ENCODE data around the gene DCST1. TPM values are rescaled to one million over a fixed set of nuclear protein-coding genes. Genes with fewer than 3 reads are reported as not detected.

DCST1 gene
- total RNA-seq, 1 donor from 2014 or later: not detected

DNA sequence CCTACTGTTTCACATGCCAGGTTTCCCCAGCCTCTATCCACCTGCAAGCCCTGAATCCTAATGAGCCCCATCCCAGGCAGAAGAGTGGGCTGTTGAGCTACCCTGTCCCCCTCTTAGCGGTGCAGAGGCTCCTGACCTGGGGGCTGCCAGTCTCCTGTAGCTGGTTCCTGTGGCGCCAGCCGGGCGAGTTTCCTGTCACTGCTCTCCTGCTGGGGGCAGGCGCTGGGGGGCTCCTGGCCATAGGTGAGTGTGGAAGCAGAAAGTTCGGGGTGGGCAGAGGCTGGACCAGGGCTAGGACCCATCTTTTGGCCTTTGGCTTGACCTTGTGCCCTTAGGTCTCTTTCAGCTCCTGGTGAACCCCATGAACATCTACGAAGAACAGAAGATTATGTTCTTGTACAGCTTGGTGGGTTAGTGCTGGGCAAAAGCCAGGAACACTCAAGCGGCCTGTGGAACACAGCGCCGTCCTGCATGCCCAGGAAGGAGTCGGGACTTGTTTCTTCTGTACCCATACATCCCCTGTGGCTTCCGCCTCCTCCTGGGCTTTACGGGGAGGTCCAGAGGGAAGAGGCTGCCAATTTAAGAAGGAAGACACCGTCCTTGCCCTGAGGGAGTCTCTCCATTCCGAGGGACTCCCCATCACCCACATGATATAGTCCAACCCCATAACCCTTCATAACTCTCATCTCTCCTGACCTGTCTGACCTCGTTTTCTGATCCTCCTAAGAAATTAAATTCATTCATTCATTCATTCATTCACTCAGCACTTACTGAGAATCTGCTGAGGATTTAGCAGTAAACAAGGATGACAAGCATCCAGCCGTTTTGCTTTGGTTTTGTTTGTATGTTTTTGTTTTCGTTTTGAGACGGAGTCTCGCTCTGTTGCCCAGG lies 939 bp downstream of the DCST1 start:
- H3K4me1 Mint-ChIP-seq: no peaks in the 10 kb centered on the region
- no peaks in the 10 kb centered on the region for H3K9me3 Mint-ChIP-seq
- H3K27ac Mint-ChIP-seq (ENCODE audit: unreplicated experiment): peak overlapping the region; percentile 36
- no peak for DNase-seq (ENCODE audit: low read depth, low spot score)
- TF ChIP-seq, protein P1, sequence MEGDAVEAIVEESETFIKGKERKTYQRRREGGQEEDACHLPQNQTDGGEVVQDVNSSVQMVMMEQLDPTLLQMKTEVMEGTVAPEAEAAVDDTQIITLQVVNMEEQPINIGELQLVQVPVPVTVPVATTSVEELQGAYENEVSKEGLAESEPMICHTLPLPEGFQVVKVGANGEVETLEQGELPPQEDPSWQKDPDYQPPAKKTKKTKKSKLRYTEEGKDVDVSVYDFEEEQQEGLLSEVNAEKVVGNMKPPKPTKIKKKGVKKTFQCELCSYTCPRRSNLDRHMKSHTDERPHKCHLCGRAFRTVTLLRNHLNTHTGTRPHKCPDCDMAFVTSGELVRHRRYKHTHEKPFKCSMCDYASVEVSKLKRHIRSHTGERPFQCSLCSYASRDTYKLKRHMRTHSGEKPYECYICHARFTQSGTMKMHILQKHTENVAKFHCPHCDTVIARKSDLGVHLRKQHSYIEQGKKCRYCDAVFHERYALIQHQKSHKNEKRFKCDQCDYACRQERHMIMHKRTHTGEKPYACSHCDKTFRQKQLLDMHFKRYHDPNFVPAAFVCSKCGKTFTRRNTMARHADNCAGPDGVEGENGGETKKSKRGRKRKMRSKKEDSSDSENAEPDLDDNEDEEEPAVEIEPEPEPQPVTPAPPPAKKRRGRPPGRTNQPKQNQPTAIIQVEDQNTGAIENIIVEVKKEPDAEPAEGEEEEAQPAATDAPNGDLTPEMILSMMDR (conservative IDR thresholded peaks at IDR 0.05): no peak
- H3K4me3 Mint-ChIP-seq: no peak overlapping the region
- no peaks in the 10 kb centered on the region for H3K27me3 Mint-ChIP-seq (ENCODE audit: low read depth)
- no peaks in the 10 kb centered on the region for H3K36me3 Mint-ChIP-seq (ENCODE audit: low read depth)

DNA sequence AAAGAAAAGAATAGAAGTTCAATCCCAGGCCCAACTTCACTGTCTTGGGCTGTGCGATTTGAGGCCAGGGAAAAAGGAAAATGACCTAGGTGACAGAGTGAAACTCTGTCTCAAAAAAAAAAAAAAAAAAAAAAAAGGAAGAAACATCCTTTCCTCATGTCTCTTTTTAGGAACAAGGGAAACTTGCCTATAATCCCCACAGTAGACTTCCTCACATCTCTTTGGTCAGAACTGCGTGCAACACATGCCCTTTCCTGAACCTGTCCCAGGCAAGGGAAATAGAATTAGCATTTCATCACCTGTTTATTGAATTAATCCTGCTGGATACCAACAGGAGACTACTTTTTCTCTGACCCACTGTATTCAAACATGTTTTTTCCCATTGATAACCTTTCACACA lies 2.3 kb downstream of the DCST1 start:
- no peaks in the 10 kb centered on the region for H3K9me3 Mint-ChIP-seq
- no peak for DNase-seq (ENCODE audit: low read depth, low spot score)
- no peaks in the 10 kb centered on the region for H3K36me3 Mint-ChIP-seq (ENCODE audit: low read depth)
- no peak overlapping the region for H3K27ac Mint-ChIP-seq (ENCODE audit: unreplicated experiment)
- TF ChIP-seq, protein P1 (conservative IDR thresholded peaks at IDR 0.05): no peak
- no peaks in the 10 kb centered on the region for H3K4me1 Mint-ChIP-seq
- H3K27me3 Mint-ChIP-seq (ENCODE audit: low read depth): no peaks in the 10 kb centered on the region
- H3K4me3 Mint-ChIP-seq: no peak overlapping the region

DNA sequence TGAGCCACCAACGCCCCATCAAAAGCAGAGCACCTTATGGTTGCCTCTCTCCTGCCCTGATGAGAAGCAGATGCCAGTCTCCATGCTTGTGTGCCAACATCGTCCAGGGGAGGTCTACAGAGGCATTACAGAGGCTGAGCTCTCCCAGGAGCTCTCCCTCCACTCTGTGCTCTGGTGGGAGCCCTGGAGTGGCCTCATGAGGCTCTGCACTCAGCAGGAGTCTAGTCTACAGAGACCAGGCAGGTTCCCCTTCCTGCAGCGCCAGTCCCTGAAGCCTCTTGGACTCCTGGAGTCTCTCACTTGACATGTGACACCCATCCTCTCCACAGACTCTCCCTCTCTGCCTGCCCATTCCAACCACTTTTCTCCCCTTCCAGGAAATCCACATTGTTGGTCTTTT lies 3.4 kb downstream of the DCST1 start:
- H3K4me3 Mint-ChIP-seq: no peak overlapping the region

DNA sequence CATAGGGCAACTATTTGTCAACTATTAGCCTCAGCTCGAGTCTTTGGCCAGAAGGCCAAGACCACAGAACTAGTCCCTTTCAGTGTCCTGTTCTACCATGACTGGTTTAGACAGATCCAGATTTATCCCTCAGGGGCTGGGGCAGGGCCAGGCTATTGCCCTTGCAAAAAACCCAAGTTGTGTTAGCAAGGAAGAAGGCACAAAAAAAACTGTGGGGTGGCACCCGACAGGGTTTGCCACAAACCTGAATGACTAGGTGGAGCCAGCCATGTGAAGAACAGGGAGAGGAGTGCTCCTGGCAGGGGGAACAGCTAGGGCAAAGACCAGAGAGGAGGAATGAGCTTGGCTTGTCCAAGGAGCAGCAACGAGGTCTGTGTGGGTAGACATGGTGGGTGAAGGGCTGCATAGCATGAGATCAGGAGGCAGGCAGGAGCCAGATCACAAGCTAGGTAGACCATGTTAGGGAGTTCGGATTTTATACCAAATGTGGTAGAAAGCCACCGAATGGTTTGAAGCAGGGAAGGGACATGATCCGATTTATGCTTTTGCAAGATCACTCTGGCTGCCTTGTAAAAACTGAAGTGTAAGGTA lies 4.3 kb downstream of the DCST1 start:
- TF ChIP-seq, protein P1 (conservative IDR thresholded peaks at IDR 0.05): no peak
- Mint-ChIP-seq H3K4me1 (no peaks in the 10 kb centered on the region), H3K36me3 (ENCODE audit: low read depth) (no peaks in the 10 kb centered on the region), H3K27me3 (ENCODE audit: low read depth) (no peaks in the 10 kb centered on the region), H3K4me3 (no peak overlapping the region), H3K27ac (ENCODE audit: unreplicated experiment) (no peak overlapping the region), H3K9me3 (no peaks in the 10 kb centered on the region)
- DNase-seq (ENCODE audit: low read depth, low spot score): no peak

More for the DNA sequence above, 3.4 kb downstream of the DCST1 start:
- H3K27ac Mint-ChIP-seq (ENCODE audit: unreplicated experiment): no peak overlapping the region
- TF ChIP-seq, protein P1 (conservative IDR thresholded peaks at IDR 0.05): no peak
- H3K9me3 Mint-ChIP-seq: no peaks in the 10 kb centered on the region
- DNase-seq (ENCODE audit: low read depth, low spot score): no peak
- H3K27me3 Mint-ChIP-seq (ENCODE audit: low read depth): no peaks in the 10 kb centered on the region
- no peaks in the 10 kb centered on the region for H3K4me1 Mint-ChIP-seq
- no peaks in the 10 kb centered on the region for H3K36me3 Mint-ChIP-seq (ENCODE audit: low read depth)

DNA sequence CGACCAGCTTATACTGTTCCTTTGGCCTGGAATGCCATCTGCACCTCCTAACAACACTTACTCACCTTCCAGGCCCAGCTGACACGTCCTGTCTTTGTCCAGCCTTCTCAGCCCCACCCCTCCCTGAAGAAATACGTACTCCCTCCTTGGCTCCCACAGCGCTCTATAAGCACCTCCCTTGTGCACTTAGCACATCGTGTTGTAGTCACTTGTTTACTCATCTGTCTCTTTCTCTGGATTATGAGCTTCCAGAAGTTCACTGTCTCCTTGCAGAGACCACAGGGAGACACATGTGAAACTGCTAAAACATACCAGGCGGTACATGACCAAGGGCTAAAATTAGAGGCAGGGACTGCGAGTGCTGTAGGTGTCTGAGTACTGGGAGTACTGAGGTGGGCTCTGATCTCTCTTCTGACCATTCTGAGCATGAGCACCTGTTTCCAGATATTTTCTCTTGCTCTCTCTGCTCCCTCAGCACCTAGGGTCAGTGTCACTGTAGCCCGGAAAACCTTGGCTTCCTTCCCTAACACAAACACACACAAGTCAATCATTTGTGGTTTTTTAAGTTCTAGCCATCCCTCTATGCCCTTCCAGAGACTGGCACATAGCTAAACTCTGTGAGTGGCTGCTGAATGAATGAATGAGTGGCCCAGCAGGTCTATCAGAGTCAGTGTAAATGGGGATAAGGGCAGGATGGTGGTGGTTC lies 5.1 kb downstream of the DCST1 start:
- H3K36me3 Mint-ChIP-seq (ENCODE audit: low read depth): no peaks in the 10 kb centered on the region
- no peak overlapping the region for H3K27ac Mint-ChIP-seq (ENCODE audit: unreplicated experiment)
- no peaks in the 10 kb centered on the region for H3K27me3 Mint-ChIP-seq (ENCODE audit: low read depth)
- no peaks in the 10 kb centered on the region for H3K9me3 Mint-ChIP-seq
- DNase-seq (ENCODE audit: low read depth, low spot score): no peak
- no peaks in the 10 kb centered on the region for H3K4me1 Mint-ChIP-seq
- no peak overlapping the region for H3K4me3 Mint-ChIP-seq
- TF ChIP-seq, protein P1 (conservative IDR thresholded peaks at IDR 0.05): no peak

Data from neural crest cell (in vitro differentiated cells).